Ovary (tissue), 9 donors: ENCODE measurements around the gene FKBP8. TPM values are rescaled to one million over a fixed set of nuclear protein-coding genes. Genes with fewer than 3 reads are reported as not detected.

Source experiments
- DNase-seq, 5 donors: peaks; one replicate each; pipeline ENCODE4 v3.0.0-alpha.2; 2019 to 2020
- H3K27ac ChIP-seq, 2 donors: fragments of 200-600 bp; one replicate each; pipeline versions ENCODE4 v1.5.1 to v1.8.0; 2019 to 2022
- H3K27me3 ChIP-seq: fragments of 200-600 bp; one replicate; pipeline ENCODE4 v1.8.0; 2022
- H3K36me3 ChIP-seq: fragments of 200-600 bp; sonication (generic); one replicate; pipeline ENCODE4 v1.5.1; 2019
- H3K4me1 ChIP-seq: one replicate; pipeline ENCODE4 v1.8.1; 2013; ENCODE audit warnings: mild to moderate bottlenecking, moderate library complexity; ENCODE audit not compliant: insufficient read depth
- H3K4me3 ChIP-seq: fragments of 200-600 bp; sonication (generic); one replicate; pipeline ENCODE4 v1.5.1; 2017
- H3K9me3 ChIP-seq, 2 donors: fragments of 200-600 bp in 1 of 2; sonication (generic) in 1 of 2; one replicate each; pipeline versions ENCODE4 v1.5.1 to v1.8.1; 2013 to 2019; ENCODE audit warnings: mild to moderate bottlenecking in 1 of 2, moderate library complexity in 1 of 2
- CTCF ChIP-seq, 3 donors: fragments of 450-650 bp in 2 of 3; fragments of 200-600 bp in 1 of 3; IDR thresholded peaks; one replicate each; pipeline versions ENCODE4 v1.5.1 to v1.8.0; 2016 to 2022; ENCODE audit warnings: antibody characterized with exemption in 3 of 3, mild to moderate bottlenecking in 1 of 3
- EP300 ChIP-seq: sonication (generic); formaldehyde crosslinking; IDR thresholded peaks from one replicate; pipeline ENCODE4 v1.6.1; 2017; ENCODE audit warnings: antibody characterized with exemption
- POLR2A ChIP-seq: fragments of 450-650 bp; IDR thresholded peaks from one replicate; pipeline ENCODE4 v1.6.1; 2017; ENCODE audit warnings: antibody characterized with exemption, mild to moderate bottlenecking, moderate library complexity
- WGBS, 3 donors: extraction: QIAGEN DNeasy Blood & Tissue Kit in 1 of 3; methylation state at CpG; one replicate each; pipeline versions ENCODE4 v1.1.5 to v1.1.7; 2013 to 2017; 5-methylcytosine and 5-hydroxymethylcytosine counted together
- intact Hi-C, 4 donors: fragments of 100-400 bp; cut with DNase I; formaldehyde crosslinking; loops; one replicate each; pipeline versions ENCODE4 v1.11.0 to v1.15.1; 2022 to 2023
- polyA plus RNA-seq, 2 donors: library from polyadenylated mRNA; stranded (reverse); fragments of 200-250 nt in 1 of 2; fragments of 350-450 nt in 1 of 2; fragmentation: Illumina TruSeq in 1 of 2; extraction: RNeasy Lipid Tissue Mini Kit (QIAGEN cat#74804) in 1 of 2; gene quantifications; one replicate each; pipeline ENCODE4 v1.2.3, GENCODE V29; 2013 to 2014
- total RNA-seq, 7 donors: library from RNA; depleted of rRNA in 2 of 7; stranded (reverse); fragments of >200 nt in 2 of 7; fragmentation: NEBNext Ultra II Directional in 3 of 7; extraction: Animal tissue kit (Norgen Biotek cat#: 25700) in 3 of 7; gene quantifications; one replicate each; pipeline versions ENCODE4 v1.1.0 to v1.2.4, GENCODE V29; 2016 to 2023
- donor health status: DM: no; HTN: no; CAD: no; lungs with moderate emphysema.
- donor health status: DM: no; HTN: no; CAD: no.
- donor health status: Bipolar disorder and iron deficiency.
- donor health status: DM: yes; HTN: yes; CAD: no.
- donor health status: DM: no; HTN: no; CAD: no.
- donor health status: DM: yes; HTN: yes; CAD: no.

The FKBP8 gene
- total and polyA plus RNA-seq, 9 donors, result 14.1 to 354 (median 290) TPM

GRCh38 chr19:18506101-18506930, 37.1 kb downstream of the FKBP8 start:
- intact Hi-C loops, result no loop called here
- H3K9me3 ChIP-seq, result no peaks in the 10 kb centered on the region
- H3K4me1 ChIP-seq, result peaks cover 51% of the 10 kb centered on the region
- no peaks in the 10 kb centered on the region for H3K27me3 ChIP-seq
- H3K27ac ChIP-seq, result no peak overlapping the region
- no peaks in the 10 kb centered on the region for H3K36me3 ChIP-seq
- WGBS, 3 donors, result 80 to 84% (median 81%) methylated on average over 19 of the region's 19 CpGs
- no peak for TF ChIP-seq EP300
- no peak for TF ChIP-seq POLR2A
- TF ChIP-seq CTCF (IDR thresholded peaks at IDR 0.05), result no peak
- no peak for DNase-seq
- no peak overlapping the region for H3K4me3 ChIP-seq

GRCh38 chr19:18504886-18505610, 38.3 kb downstream of the FKBP8 start:
- Histone ChIP-seq H3K9me3 (no peaks in the 10 kb centered on the region), H3K4me1 (peaks cover 61% of the 10 kb centered on the region), H3K27ac (no peak overlapping the region), H3K27me3 (no peaks in the 10 kb centered on the region), H3K4me3 (no peak overlapping the region), H3K36me3 (no peaks in the 10 kb centered on the region)
- 66 to 78% (median 74%) methylated on average over 8 of the region's 8 CpGs for WGBS, 3 donors
- intact Hi-C loops, result no loop called here
- DNase-seq, result no peak
- TF ChIP-seq CTCF (IDR thresholded peaks at IDR 0.05) (no peak), EP300 (no peak), POLR2A (no peak)

GRCh38 chr19:18503971-18504885, 39.1 kb downstream of the FKBP8 start:
- H3K4me3 ChIP-seq, result no peak overlapping the region
- no peak for DNase-seq
- no peaks in the 10 kb centered on the region for H3K9me3 ChIP-seq
- WGBS, 3 donors, result 75 to 77% (median 77%) methylated on average over 19 to 20 of the region's 20 CpGs
- no peaks in the 10 kb centered on the region for H3K27me3 ChIP-seq
- H3K36me3 ChIP-seq, result no peaks in the 10 kb centered on the region
- TF ChIP-seq EP300 (no peak), POLR2A (no peak), CTCF (IDR thresholded peaks at IDR 0.05) (no peak)
- H3K4me1 ChIP-seq, result peaks cover 56% of the 10 kb centered on the region
- no peak overlapping the region for H3K27ac ChIP-seq
- intact Hi-C loops, result no loop called here

- no peak for TF ChIP-seq POLR2A
- TF ChIP-seq EP300, result no peak
- TF ChIP-seq CTCF (IDR thresholded peaks at IDR 0.05), result no peak
- DNase-seq, result no peak
- WGBS, 3 donors, result 73 to 78% (median 76%) methylated on average over 15 of the region's 15 CpGs
- Histone ChIP-seq H3K36me3 (no peaks in the 10 kb centered on the region), H3K27ac (no peak overlapping the region), H3K4me1 (peaks cover 54% of the 10 kb centered on the region), H3K9me3 (no peaks in the 10 kb centered on the region), H3K4me3 (no peak overlapping the region), H3K27me3 (no peaks in the 10 kb centered on the region)
- intact Hi-C loops, result no loop called here
These were observed 39.9 kb downstream of the FKBP8 start for GRCh38 chr19:18503337-18503970.
